Adipose tissue (tissue), 3 donors: ENCODE results near the gene FAM174B. TPM values are rescaled to one million over a fixed set of nuclear protein-coding genes. Genes with fewer than 3 reads are reported as not detected.

Source experiments
- H3K27ac ChIP-seq: one replicate; pipeline ENCODE4 v1.5.1; 2013; ENCODE audit warnings: low read depth, low read length
- WGBS, 3 donors: extraction: QIAGEN DNeasy Blood & Tissue Kit; methylation state at CpG; one replicate each; pipeline ENCODE4 v1.1.7; 2013; 5-methylcytosine and 5-hydroxymethylcytosine counted together
- polyA plus RNA-seq, 3 donors: library from polyadenylated mRNA; stranded (reverse); fragments of 200-250 nt; gene quantifications; one replicate each; pipeline ENCODE4 v1.2.3, GENCODE V29; 2013
- donor health status: healthy with polysubstance abuse.
- donor health status: Bipolar disorder and iron deficiency.
- donor health status: healthy.

Gene FAM174B
- polyA plus RNA-seq, 3 donors, result 4.5 to 50.8 (median 7.8) TPM

DNA sequence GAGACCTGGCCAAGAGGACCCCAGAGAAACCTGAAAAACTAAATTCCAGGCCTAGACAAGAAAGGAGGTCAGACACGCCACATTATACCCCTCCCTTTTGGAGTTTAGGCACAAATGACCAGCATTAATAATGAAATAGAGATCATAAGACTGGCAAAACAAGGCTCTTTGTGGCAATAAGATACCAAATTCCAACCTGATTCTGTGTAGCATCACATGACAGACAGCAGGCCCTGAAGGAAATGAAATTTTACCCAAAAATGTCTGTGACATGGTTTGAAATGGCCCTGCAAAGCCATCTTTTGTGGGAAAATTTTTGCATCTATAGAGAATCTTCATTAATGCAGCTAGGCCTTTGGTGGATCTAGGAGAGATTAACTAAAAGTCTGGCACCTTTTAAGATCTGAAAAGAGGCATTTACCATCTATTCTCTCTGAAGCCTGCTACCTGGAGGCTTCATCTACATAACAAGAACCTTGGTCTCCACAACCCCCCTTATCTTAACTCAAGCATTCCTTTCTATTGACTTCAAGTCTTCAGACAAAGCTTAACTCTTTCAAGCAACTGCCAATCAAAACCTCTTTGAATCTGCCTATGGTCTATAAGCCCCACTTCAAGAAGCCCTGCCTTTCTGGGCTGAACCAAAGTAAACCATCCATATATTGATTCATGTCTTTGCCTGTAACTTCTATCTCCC lies 8.0 kb downstream of the FAM174B start:
- no peak overlapping the region for H3K27ac ChIP-seq
- WGBS, 3 donors, result 75 to 96% (median 88%) methylated on average over 1 of the region's 1 CpG

DNA sequence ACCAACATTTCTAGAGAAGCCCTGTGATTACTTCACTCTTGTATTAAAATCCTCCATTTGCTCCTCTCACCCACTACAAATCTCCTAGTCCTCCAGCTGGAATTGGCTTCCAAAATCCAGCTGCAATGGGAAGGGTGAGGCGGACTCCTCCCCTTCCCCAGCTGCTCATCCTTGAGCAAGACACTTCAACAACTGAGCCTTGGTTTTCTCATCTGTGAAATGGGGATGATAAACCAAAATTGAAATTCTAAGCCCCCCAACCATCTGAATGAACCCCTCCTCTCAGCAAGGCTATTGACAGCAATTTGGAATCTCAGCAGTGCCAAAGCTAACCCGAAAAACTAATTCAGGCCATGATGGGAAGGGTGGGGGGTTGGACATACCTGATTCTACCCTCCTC lies 9.4 kb downstream of the FAM174B start:
- WGBS, 3 donors, result 93 to 98% (median 96%) methylated on average over 2 of the region's 2 CpGs
- no peak overlapping the region for H3K27ac ChIP-seq

DNA sequence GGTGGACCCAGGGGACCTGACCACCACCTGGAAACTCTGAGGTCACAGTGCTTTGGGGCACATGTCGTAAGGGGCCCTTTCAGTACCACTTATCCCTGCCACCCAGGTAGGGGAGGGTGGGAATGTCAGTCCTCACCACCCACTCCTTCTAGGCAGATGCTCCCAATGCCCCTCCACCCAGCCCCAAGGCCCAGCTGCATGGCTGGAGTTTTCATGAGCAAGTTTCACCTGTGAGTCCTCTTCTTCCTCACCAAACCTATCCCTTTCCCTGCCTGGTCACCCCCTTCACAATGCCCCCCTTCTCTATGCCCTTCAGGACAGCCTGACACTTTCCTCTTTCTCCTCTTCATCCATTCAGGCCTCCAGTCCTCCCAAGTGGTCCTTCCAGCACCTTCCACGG lies 9.8 kb downstream of the FAM174B start:
- WGBS, 3 donors, result 38 to 85% (median 50%) methylated on average over 2 of the region's 2 CpGs

DNA sequence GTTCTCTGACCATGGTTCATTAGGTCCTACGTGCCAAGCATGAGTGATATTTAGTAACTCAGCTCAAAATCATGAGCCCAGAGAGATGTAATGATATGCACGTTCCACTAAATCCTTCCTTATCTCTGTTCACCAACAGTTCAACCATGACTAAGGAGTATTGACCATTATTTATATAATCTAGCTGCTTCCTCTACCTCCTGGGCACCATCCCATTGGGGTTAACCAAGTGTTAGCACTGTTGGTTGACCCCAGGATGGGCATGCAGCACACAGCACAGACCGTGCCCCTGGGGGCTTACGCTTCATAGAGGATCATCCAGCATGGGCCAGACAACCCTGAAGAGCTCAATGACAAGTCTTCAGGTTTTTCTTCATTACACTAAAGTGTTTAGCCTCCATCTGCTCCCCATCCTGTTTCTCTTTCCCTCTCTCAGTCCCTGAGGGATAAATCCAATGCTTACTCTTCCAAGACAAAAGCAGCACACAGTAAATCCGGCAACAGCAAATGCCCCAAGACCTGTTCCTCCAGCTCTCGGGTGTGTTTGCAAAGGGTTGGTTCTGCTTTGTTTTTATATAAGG lies 10.4 kb downstream of the FAM174B start:
- 69 to 72% (median 70%) methylated on average over 6 of the region's 6 CpGs for WGBS, 3 donors
- H3K27ac ChIP-seq, result no peak overlapping the region

More for the DNA sequence above, 9.8 kb downstream of the FAM174B start:
- H3K27ac ChIP-seq, result no peak overlapping the region

DNA sequence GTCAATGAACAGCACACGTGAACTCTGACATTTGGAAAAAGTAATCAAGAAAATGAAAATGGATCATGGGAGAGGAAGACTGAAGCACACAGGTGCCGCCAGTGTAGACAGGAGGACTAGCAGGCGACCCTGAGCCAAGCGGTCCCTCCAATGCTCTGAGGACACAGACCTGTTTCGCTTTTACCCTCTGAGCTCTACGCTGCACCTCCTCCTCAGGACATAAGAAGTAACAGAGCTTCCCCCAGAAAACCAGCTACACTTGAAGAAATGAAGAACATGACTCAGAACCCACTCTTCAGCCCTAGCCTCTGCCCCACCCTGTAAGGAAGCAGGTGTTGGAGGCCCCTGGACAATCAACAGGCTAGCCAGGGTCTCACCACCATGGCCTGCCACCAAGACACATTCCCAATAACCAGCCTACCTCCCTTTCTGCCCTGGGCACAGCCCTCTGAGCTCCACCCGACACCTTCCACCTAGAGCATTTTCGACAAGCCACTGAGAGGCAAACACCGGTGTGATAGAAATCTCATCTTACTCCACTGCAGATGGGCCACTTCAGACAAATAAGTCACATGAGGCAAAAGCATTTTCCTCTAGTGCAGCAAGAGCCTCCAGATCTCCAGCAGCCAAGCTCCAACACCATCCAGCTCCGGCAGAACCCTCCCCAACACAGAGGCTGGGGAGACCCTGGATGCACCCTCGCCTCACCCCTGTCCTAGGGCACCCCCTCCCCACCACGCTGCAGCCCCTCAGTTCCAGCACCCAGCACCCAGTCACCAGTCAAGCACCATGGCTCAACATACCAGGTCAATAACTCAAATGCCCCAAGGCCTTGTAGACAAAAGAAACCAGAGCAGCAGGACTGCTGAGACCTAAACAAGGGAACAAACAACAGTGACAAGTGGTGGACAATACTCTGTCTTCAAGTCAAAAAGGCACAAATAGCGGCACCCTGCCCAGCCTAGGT lies 11.4 kb downstream of the FAM174B start:
- no peak overlapping the region for H3K27ac ChIP-seq
- WGBS, 3 donors, result 66 to 94% (median 92%) methylated on average over 13 of the region's 13 CpGs

DNA sequence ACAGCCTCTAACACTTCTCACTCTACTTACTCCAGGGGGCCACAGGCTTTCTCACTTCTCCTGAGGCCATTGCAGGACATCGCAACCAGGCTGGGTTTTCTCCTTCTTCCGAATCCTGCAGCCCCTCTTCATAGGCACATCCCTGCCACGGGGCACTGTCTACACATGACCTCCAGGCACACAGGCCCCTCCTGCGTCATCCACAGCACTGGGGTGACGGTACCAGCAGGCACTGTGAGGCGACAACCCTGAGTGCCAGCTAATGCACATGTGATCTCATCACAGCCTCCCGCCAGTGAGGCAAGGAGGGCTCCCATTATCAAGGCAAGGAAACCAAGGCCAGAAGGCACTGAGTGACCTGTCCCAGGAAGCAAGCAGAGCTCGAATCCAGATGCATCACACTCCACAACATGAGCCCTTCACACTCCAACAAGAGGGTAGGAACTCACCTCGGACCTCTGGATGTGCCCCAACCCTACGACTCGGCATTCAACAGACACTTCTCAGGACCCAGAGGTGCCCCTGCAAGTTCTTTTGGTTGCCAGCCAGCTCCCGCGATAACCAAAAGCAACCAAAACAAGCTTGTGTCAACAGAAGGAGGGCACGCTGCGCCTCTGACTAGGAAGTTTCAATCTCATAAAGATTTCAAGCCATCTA lies 16.7 kb downstream of the FAM174B start:
- H3K27ac ChIP-seq, result no peak overlapping the region
- 49 to 85% (median 85%) methylated on average over 15 of the region's 15 CpGs for WGBS, 3 donors

DNA sequence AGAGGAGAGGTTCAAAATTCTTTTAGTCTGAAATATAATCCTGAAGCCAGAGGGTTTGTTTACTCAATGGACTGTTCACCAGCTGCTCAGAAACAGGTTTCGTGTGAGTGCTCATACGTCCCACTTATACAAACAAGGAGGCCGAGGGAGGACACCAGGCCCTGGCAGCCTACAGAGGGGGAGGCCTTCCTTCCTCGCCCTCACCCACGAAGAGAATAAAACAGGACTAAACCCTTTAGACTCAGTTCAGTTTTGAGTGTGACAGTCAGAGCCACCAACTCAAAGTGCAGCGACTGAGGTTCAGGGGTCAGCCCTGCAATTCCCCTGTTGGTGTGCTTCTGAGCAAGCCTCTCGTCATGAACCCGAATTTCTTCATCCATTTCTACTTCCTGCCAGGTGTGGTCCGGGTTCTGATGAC lies 17.3 kb downstream of the FAM174B start:
- 26 to 64% (median 63%) methylated on average over 9 of the region's 9 CpGs for WGBS, 3 donors
- no peak overlapping the region for H3K27ac ChIP-seq

DNA sequence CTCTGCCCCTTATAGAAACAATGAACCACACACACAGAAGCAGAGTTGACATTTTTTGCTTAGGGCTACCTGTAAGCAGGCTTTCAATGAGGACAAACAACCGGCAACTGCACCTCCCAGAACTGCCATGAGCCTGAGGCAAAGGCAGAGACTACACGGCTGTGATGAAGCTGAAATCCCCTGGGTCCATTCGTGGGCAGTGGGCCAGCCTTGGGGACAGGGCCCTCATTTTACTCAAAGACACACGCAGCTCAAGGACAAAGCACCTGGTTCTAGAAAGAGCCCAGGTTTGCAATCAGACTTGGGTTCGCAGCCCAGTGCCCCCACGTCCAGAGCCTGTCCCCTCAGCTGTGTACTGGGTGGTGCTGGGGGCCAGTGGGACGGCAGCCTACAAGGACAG lies 17.9 kb downstream of the FAM174B start:
- WGBS, 3 donors, result 32 to 83% (median 80%) methylated on average over 7 of the region's 7 CpGs
- no peak overlapping the region for H3K27ac ChIP-seq

DNA sequence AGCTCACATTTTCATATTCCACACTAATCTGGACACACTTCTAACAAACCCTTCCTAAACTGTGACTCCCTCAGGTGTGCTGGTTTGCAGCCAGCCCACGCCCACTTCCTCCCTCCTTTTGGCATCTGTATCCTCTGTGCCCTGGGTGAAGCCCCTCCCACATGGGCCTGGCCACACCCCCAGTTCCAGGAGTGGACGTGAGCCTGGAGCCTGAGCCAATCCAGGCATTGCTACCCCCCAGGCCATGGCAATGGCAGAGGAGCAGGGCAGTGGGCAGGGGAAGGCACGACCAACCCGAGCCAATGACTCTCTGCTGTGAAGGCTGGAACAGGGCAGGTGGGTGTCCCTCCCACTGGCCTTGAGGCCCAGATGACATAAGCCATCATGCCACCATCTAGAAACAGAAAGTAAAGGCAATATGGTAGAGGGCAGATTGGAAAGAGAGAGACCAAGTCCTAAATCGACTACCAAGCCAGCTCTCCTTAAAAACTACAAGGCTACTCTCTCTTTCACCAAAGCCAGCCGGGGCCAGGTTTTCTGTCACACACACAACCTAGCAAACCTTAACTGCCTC lies 18.6 kb downstream of the FAM174B start:
- H3K27ac ChIP-seq, result no peak overlapping the region
- 53 to 89% (median 88%) methylated on average over 6 of the region's 6 CpGs for WGBS, 3 donors

DNA sequence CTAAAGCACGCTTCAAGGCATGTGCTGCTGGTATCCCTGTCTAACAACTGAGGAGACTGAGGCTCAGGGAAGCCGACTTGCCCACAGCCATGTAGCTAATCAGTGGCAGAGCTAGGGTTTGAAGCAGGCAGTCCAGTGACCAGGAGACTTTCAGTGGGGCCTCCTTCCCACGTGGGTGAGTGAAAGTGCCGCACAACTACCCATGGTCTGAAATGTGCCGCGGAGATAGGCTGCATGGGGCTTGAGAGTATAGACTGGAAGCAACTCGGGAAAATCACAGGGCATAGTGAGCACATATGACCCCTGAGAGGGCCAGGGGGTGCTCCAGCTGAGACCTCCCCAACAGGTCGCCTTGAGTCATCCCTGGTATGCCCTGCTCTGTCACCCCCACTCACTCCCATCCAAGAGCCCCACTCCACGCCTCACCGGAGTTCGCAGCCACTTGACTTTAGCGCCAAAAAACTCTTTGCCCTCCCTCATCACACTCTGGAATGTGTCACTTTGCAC lies 19.1 kb downstream of the FAM174B start:
- no peak overlapping the region for H3K27ac ChIP-seq
- WGBS, 3 donors, result 78 to 95% (median 95%) methylated on average over 12 of the region's 12 CpGs

DNA sequence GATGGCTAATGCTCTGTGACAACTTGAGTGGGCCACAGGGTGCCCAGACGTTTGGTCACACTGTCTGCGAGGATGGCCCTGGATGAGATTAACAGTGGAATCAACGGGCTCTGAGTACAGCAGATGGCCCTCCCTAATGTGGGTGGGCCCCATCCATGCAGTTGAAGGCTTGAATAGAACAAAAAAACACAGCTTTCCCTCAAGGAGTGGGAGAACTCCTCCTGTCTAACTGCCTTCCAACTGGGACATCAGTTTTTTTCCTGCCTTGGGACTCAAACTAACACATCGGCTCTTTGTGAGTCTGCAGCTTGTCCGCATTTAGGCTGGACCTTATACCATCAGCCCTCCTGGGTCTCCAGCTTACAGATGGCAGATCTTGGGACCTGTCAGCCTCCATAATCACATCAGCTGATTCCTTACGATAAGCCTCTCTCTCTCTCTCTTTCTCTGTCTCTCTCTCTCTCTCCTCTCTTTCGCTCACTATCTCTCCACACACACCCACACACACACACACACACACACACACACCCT lies 20.8 kb downstream of the FAM174B start:
- H3K27ac ChIP-seq, result no peak overlapping the region
- WGBS, 3 donors, result 60 to 85% (median 79%) methylated on average over 7 of the region's 7 CpGs

DNA sequence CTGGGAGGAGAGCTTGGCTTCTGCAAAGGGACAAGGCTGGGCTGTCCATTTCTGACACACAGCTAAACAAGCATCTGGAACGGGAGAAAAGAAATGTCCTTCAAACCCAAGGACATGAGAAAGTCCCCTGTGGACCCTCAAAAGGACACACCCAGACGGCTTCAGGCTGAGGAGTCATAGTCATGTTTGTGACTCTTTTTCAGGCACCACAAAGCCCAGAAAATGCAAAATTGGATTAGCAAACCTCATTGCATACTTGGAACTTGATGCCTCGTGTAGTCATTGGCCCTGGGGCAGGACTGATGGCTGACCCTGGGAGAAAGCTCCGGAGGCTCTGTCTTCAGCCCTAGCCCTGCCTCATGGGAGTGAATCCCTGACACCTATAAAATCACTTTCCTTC lies 21.5 kb downstream of the FAM174B start:
- WGBS, 3 donors, result 49 to 77% (median 74%) methylated on average over 4 of the region's 4 CpGs
- no peak overlapping the region for H3K27ac ChIP-seq

DNA sequence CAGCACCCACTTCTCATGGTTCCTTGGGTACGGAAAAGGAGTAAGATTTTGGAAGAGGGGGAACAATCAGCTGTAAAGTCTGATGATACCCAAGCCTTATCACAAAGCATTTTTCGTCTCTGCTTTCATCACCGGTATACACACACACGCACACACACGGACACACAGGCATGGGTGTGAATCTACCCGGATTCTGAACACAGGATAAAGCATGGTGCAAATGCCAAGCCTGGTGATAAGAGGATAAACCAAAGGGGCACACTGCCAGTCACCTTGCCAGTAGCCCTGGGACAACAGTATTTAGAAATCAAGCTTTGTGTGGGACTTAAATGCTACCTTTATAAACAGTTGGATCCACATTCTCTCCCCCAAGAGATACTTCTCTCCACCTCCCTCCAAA lies 22.2 kb downstream of the FAM174B start:
- 48 to 93% (median 88%) methylated on average over 6 of the region's 6 CpGs for WGBS, 3 donors
- H3K27ac ChIP-seq, result no peak overlapping the region

DNA sequence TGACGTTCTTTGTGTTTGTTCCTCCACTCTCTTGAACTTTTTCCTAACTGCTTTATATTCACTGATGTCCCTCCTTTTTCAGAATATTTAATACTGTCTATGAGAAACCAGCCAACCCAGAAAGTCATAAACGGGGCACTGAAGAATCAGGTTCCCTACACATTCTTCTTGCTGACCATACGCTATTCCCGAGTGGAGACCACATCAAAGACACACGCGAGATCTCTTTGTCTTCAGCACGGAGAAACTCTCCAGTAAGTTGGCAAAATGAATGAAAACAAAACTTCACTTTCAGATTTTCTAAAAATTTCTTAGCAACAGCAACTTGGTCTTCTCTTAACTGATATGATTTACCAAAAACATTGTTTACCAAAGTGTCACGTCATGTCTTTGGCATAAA lies 22.6 kb downstream of the FAM174B start:
- whole genome bisulfite sequencing, 3 donors, result 73 to 92% (median 87%) methylated on average over 8 of the region's 8 CpGs
- no peak overlapping the region for H3K27ac ChIP-seq

DNA sequence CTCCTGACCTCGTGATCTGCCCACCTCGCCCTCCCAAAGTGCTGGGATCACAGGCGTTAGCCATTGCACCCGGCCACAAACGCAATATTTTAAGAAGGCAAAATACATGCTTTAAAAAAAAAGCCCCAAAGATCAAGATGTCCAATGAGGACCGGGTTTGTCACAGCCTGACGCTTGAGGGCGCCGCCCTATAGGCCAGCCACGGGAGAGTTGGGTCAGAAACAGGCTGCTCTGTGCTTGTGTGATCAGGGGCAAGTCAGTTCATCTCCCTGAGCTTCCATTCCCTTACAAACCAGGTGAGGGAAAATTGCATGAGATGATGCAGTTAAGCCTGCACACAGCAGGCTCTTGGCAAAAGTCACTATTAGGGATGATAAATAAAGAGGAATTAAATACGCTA lies 23.9 kb downstream of the FAM174B start:
- H3K27ac ChIP-seq, result no peak overlapping the region
- whole genome bisulfite sequencing, 3 donors, result 89 to 93% (median 90%) methylated on average over 11 of the region's 11 CpGs

DNA sequence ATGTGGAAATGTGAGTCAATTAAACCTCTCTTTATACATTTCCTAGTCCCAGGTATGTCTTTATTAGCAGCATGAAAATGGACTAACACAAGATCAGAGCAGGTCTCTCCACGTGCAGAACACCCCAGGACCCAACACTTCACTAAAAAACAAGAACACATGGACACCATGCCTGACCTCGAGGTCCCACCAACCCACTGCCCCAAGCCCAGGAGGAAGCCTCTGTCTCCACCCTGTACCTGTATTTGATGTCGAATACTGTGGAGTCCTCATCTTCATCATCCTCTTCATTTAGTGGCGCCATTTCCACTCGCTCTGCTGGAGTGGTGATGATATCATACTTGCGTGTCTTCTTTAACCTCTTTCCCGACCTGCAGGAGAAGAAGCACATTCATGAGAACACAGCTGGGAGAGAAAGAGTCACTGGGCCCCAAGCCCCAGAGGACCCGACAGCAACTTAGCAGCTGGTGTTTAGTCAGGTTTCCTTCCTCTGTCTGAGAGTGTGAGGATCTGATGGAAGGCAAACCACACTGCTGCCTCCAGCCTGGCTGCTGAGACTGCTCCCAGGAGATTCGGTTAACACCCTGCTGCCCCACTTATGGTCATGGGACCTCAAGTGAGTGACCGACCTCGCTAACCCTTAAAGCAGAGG lies 25.5 kb downstream of the FAM174B start:
- WGBS, 3 donors, result 83 to 90% (median 87%) methylated on average over 11 of the region's 11 CpGs
- H3K27ac ChIP-seq, result no peak overlapping the region

DNA sequence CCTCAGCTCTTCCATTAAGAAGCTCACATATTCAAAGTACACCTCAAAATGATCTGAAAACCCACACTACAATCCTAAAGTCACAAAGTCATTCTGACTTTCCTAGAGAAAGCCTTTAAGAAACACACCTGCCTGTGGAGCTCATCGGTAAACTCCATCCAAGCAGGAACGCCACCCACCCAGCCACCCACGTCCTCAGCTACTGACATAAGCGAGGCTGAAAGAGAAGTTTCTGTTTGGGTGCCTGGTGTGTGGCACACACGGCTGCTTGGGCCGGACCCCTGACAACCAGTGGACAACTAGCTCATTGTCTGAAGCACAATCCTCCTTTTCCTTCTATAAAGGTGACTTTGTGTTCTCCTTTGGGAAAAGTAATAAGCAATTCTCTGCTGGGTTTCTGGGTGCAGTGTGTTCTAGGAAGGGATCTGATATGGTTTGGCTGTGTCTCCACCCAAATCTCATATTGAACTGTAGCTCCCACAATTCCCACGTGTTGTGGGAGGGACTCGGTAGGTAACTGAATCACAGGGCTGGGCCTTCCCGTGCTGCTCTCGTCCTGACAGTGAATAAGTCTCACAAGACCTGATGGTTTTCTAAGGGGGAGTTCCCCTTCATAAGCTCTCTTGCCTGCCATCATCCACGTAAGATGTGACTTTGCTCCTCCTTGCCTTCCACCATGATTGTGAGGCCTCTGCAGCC lies 26.1 kb downstream of the FAM174B start:
- no peak overlapping the region for H3K27ac ChIP-seq
- WGBS, 3 donors, result 90 to 94% (median 94%) methylated on average over 11 of the region's 11 CpGs
